ENCODE data around the gene TMCC1.

DNA sequence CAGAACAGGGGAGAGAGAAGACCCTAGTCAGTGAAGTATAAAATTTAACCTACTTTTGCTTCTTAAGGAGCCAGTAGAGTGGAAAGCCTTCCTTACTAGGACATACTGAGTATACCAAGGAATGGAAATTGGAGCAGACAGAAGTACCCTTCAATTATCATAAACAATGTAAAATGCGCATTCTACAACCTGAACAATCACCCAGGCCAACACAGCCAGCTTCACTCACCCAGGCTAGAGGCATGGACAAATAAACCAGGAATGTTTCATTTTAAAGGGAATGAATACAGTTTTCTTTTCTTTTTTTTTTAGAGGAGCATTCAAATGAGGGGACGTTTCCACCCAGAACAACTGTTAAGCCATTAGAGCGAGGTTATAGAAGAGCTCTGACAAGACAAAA, 245.1 kb downstream of the TMCC1 start:
- TF ChIP-seq, protein P1, sequence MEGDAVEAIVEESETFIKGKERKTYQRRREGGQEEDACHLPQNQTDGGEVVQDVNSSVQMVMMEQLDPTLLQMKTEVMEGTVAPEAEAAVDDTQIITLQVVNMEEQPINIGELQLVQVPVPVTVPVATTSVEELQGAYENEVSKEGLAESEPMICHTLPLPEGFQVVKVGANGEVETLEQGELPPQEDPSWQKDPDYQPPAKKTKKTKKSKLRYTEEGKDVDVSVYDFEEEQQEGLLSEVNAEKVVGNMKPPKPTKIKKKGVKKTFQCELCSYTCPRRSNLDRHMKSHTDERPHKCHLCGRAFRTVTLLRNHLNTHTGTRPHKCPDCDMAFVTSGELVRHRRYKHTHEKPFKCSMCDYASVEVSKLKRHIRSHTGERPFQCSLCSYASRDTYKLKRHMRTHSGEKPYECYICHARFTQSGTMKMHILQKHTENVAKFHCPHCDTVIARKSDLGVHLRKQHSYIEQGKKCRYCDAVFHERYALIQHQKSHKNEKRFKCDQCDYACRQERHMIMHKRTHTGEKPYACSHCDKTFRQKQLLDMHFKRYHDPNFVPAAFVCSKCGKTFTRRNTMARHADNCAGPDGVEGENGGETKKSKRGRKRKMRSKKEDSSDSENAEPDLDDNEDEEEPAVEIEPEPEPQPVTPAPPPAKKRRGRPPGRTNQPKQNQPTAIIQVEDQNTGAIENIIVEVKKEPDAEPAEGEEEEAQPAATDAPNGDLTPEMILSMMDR (IDR thresholded peaks at IDR 0.05): no peak
- TF ChIP-seq POLR2A (IDR thresholded peaks at IDR 0.05; ENCODE audit: low read length): no peak
- TF ChIP-seq SMC3 (IDR thresholded peaks at IDR 0.05): no peak
- no peak for TF ChIP-seq JUNB (IDR thresholded peaks at IDR 0.05)

All from A549 (cell line).